HG03135 (cell line): ENCODE data around the gene RPL18.
"Not testable (repeated sequence)": the region's sequence is repeated elsewhere in the genome, so short reads cannot be mapped to it uniquely, and the experiment has no call there.

Experiments
- ATAC-seq: cut with Tn5 transposase; IDR thresholded peaks from one replicate; pipeline ENCODE4 v1.9.1; 2021; ENCODE audit warnings: mild to moderate bottlenecking, moderate library complexity; ENCODE audit not compliant: unreplicated experiment

The RPL18 gene

DNA sequence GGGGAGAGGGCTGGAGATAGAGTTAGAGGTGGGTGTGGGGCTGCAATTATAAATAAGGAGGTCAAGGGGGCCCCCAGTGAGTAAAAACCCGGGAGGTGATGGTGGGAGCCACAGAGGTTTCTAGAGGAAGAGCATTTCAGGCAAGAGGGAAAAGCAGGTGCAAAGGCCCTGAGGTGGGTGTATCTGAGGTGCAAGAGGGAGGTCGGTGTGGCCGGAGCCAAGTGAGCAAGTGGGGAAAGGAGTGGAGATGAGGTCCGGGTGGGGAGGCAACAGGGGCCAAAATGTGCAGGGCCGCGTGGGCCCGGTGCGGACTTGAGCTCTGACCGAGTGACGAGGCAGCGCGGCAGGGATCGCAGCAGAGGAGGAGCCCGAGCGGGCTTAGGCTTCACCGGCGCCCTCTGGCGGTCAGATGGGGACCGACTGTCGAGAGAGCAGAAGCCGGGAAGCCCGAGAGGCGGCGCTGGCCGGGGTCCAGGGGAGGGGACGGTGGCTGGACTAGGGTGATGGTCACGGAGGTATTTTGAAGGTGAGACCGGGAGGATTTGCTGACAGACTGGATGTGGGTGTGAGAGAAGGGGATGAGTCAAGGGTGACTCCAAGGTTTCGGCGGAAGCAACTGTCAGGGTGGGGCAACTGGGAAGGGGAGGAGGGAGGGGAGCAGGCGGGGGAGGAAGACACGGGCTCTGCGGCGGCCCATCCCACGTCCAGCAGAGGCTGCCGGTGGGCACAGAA is 30.1 kb downstream of the RPL18 start:
- ATAC-seq, result no peak

DNA sequence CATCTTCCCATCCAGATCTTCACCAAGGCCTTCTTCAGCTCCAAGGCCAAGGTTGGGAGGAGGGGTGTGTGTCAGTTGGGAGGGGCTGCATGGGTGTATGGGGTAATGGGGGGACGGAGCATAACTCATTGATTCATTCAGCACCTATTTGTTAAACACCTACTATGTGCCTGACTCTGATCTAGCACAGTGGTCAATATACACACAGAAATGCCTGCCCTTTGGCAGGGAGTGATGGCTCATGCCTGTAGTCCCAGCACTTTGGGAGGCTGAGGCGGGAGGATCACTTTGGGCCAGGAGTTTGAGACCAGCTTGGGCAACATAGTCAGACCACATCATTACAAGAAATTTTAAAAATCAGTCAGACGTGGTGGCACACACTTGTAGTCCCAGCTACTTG is 31.6 kb downstream of the RPL18 start:
- ATAC-seq, result no peak

DNA sequence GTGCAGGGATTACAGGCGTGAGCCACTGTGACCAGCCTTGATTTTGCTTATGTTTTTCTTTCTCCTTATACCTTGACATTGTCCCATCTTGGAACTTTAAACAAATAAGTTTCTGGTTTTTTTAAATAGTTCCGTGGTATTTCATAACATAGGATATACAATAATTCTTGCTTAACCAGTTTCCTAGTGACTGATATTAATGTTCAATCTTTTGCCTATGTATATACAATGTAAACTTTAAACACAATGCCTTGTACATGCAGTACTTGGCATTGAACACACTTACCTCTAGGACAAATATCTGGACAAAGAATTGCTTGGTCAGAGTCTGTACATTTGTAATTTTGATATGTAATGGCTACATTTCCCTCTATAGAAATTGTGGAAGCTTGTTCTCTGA is 36.8 kb downstream of the RPL18 start:
- ATAC-seq, result no peak

DNA sequence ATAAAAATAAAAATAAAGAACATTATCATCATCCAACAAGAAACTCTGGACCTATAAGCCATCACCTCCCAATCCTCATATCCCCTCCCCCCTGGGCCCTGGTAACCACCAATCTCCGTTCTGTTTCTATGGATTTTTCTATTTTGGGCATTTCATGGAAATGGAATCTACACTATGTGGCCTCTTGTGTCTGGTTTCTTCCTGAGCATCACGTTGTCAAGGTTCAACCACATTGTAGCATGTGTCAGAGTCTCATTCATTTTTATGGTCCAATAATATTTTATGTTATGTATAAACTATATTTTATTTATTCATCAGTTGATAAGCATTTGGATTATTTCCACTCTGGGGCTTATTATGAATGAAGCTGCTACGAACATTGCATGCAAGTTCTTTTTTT is 40.1 kb downstream of the RPL18 start:
- ATAC-seq, result no peak

DNA sequence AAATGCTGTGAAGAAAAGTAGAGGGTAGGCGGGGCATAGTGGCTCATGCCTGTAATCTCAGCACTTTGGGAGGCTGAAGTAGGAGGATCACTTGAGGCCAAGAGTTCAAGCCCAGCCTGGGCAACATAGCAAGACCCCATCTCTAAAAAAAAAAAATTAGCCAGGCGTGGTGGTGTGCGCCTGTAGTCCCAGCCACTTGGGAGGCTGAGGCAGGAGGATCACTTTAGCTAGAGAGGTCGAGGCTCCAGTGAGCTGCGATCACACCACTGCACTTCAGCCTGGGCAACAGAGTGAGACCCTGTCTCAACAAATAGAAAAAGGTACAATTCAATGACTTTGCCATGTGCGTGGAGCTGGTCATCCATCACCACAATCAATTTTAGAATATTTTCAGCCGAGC is 41.1 kb downstream of the RPL18 start:
- not testable (repeated sequence) for ATAC-seq

DNA sequence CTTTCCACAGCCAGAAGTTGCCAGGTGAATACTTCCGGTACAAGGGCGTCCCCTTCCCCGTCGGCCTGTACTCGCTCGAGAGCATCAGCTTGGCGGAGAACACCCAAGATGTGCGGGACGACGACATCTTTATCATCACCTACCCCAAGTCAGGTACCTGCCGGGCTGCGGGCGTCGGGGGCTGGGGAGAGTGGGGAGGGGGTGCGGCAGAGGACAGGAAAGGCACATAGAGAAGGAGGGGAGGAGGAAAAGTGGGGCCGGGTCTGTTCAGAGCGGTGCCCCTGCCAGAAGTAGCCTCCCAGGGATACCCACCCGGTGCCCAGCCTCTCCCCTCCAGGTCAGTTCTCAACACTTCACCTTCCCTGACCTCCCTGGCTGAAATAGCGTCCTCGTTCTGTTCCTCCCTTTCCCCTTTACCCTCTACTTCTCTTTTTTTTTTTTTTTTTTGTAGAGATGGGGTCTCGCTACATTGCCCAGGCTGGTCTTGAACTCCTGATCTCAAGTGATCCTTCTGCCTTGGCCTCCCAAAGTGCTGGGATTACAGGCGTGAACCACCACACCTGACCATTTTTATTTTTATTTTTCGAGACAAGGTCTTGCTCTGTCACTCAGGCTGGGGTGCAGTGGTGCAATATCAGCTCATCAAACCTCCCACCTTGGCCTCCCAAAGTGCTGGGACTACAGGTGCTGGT is 42.9 kb downstream of the RPL18 start:
- no peak for ATAC-seq

DNA sequence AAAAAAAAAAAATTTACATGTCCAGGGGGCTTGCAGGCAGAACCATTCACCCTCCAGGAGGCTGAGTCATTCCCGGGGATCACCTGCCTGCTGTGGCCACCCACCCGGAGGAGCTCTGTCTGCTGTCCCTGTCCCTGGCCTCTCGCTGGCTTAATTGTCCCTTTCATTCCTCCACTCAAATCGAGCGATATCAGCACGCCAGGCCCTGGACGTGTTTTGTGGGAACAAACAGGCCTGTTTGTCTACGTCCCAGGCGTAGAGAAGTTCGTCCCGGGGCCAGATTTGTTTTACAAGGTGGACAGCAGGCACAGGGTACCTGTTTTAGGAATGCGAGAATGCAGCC is 45.8 kb downstream of the RPL18 start:
- no peak for ATAC-seq

DNA sequence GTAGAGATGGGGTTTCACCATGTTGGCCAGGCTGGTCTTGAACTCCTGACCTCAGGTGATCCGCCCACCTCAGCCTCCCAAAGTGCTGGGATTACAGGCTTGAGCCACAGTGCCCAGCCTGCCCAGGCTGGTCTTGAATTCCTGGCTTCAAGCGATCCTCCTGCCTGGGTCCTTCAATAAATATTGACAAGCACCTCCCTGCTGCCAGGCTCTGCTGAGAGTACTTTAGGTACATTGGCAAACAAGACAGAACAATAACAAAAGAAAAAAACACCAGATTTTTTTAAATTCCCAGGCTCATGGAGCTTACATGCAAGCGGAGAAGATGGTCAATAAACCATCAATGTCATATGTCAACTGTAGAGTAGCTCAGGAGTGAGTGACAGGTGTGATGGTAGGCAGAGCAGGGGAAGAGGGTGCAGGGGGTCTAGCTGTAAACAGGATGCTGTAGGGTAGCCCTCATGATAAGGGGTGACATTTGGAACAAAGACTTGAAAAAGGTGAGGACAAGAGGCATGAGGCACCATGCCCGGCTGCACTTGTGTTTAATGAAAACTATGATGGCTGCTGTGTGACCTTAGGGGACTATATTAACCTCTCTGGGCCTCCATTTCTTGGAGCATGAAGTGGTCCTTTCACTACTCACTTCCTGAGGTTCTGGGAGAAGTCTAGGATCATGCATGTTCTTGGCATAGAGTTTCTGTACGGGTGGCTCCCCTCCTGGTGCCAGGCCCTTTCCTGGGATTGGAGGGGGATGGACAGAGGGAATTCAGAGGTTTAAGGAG is 47.4 kb downstream of the RPL18 start:
- ATAC-seq, result no peak

DNA sequence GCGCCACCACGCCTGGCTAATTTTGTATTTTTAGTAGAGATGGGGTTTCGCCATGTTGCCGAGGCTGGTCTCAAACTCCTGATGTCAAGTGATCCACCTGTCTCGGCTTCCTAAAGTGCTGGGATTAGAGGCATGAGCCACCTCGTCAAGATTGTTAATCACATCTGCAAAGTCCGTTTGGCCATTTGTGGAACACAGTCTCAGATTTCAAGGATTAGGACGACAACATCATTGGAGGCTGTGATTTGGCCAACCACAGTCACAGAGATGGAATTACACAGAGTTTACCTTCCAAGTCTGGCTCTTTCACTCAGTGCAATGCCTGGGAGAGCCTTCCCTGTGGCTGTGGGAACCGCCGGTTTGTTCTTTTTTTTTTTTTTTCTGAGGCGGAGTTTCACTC is 49.2 kb downstream of the RPL18 start:
- no peak for ATAC-seq

DNA sequence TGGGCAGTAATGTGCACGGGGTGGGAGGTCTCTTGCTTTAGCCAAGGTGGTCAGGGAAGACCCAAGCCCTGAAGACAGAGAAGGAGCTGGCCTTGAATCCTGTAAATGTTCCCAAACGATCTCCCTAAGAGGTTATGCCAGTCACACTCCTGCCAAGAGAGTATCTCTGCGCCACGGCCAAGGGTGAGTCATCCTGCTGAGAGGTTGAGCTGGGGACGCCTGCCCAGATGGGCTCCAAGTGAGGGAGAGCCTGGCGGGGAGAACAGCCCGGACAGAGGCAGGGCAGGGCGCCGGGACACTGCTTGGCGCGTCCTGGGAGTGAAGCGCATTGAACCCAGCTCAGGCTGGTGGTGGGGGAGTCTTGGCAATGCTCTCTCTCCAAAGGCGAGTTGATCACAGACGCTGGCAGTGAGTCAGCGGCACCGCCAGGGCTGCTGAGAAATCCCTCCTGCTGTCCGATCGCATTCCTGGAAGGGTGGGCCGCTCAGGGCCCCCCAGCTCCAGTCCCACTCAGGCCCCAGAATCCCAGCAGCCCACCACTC is 50.6 kb downstream of the RPL18 start:
- ATAC-seq, result no peak
